Superior temporal gyrus (tissue), 1 donor: ENCODE measurements around the gene ELMO1.

Experiments used
- DNase-seq: peaks from one replicate; pipeline ENCODE4 v3.0.0-alpha.2; 2016; ENCODE audit errors: extremely low spot score

ELMO1 gene

GRCh38 chr7:37056234-37056912, 392.3 kb downstream of the ELMO1 start:
- DNase-seq: no peak

- DNase-seq: no peak
Observed at GRCh38 chr7:37054624-37055241, 393.9 kb downstream of the ELMO1 start.

- DNase-seq: no peak
Observed at GRCh38 chr7:37052705-37053104, 396.0 kb downstream of the ELMO1 start.

GRCh38 chr7:37050801-37051200, 397.9 kb downstream of the ELMO1 start:
- no peak for DNase-seq

GRCh38 chr7:37048674-37049073, 400.0 kb downstream of the ELMO1 start:
- no peak for DNase-seq

- DNase-seq: no peak
Observed at GRCh38 chr7:37047260-37047659, 401.4 kb downstream of the ELMO1 start.

GRCh38 chr7:37046531-37047079, 402.1 kb downstream of the ELMO1 start:
- DNase-seq: no peak

GRCh38 chr7:37045681-37046179, 402.9 kb downstream of the ELMO1 start:
- DNase-seq: no peak

GRCh38 chr7:37041461-37041860, 407.2 kb downstream of the ELMO1 start:
- DNase-seq: no peak

- no peak for DNase-seq
Observed at GRCh38 chr7:37040330-37040729, 408.3 kb downstream of the ELMO1 start.

- no peak for DNase-seq
Observed at GRCh38 chr7:37039131-37039749, 409.4 kb downstream of the ELMO1 start.

- DNase-seq: no peak
Observed at GRCh38 chr7:37038706-37039105, 410.0 kb downstream of the ELMO1 start.

GRCh38 chr7:37037286-37037685, 411.4 kb downstream of the ELMO1 start:
- DNase-seq: no peak

- DNase-seq: no peak
Observed at GRCh38 chr7:37035631-37036030, 413.0 kb downstream of the ELMO1 start.

GRCh38 chr7:37033141-37033540, 415.5 kb downstream of the ELMO1 start:
- DNase-seq: no peak

- DNase-seq: no peak
Observed at GRCh38 chr7:37032258-37032601, 416.4 kb downstream of the ELMO1 start.

- DNase-seq: peak; percentile 89
Observed at GRCh38 chr7:37031571-37032257, 416.9 kb downstream of the ELMO1 start.

GRCh38 chr7:37028909-37029440, 419.7 kb downstream of the ELMO1 start:
- no peak for DNase-seq

GRCh38 chr7:37027557-37028341, 420.9 kb downstream of the ELMO1 start:
- DNase-seq: no peak

GRCh38 chr7:37027104-37027503, 421.6 kb downstream of the ELMO1 start:
- no peak for DNase-seq

- no peak for DNase-seq
Observed at GRCh38 chr7:37018954-37019353, 429.7 kb downstream of the ELMO1 start.
